ENCODE data around the gene JARID2. TPM values are rescaled to one million over a fixed set of nuclear protein-coding genes. Genes with fewer than 3 reads are reported as not detected.

Gene JARID2
- total RNA-seq, 2 donors from 2014 or later: 7.9 to 8.6 TPM

DNA sequence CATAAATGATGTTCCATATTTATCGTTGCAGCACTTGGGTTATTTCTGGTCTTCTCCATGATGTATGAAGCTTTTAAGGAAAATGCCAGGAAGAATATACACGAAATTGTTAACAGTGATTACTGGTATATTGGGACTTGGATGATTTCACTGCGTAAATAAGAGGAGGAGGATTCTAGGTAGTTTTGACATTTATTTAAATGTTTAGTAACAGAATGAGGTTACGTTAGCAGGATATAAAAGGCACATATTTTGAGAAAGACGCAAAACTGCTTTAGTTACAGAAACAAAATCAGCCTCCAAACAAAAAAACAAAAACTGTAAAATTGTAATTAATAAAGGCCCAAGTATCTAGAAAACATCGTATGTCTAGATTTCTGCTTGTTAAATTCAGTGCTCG lies 147.7 kb downstream of the JARID2 start:
- ATAC-seq: no peak
- intact Hi-C loops (cut with DNase I): no loop called here

DNA sequence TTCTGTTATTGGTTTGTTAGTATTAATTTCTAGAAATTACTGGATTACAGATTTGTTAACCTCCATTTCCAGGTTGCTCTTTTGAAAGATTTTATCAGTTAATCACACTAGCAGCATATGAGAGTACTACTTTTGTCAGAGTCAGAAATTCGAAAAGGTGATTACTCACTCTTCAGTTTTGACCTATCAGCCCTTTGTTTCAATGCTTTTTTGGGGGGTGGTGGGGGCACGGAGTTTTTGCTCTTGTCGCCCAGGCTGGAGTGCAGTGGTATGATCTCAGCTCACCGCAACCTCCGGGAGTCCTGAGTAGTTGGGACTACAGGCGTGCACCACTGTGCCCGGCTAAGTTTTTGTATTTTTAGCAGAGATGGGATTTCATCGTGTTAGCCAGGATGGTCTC lies 149.2 kb downstream of the JARID2 start:
- DNase-seq (no peak), ATAC-seq (no peak)
- intact Hi-C loops (cut with DNase I): no loop called here

More for the DNA sequence above, 147.7 kb downstream of the JARID2 start:
- DNase-seq: no peak

GRCh38 chr6:15396808-15397207 lies 150.9 kb downstream of the JARID2 start:
- intact Hi-C loops (cut with DNase I): no loop called here
- ATAC-seq (no peak), DNase-seq (no peak)

DNA sequence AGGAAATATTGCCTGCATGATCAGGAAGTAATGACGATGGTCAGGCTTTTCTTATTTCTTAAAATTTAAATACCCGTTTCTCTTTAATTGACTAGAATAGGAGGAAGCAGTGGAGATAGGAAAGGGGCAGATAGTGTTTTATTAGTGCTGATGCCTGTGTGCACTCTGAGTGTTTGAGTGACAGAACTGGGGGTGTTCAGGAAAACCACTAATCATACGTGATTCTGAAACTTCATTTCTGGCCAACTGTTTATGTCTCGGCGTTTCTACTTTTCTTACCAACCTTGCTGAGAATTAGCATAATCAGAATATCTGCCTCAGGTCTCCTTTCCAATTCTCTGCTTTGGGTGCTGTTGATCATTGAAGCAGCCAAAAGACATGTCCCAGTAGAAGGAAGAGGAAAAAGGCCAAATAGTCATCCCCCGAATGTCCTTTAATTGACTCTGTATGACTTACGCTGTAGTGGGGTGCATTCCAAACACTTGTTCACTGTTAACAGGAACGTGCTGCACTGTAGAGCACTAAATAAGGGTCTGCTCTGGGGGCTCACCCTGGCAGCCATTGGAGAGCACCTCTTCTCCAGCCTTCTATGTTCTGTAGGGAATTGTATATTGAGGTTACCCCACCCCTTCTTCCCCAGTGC lies 152.9 kb downstream of the JARID2 start:
- no peak for ATAC-seq
- intact Hi-C loops (cut with DNase I): no loop called here
- no peak for DNase-seq

DNA sequence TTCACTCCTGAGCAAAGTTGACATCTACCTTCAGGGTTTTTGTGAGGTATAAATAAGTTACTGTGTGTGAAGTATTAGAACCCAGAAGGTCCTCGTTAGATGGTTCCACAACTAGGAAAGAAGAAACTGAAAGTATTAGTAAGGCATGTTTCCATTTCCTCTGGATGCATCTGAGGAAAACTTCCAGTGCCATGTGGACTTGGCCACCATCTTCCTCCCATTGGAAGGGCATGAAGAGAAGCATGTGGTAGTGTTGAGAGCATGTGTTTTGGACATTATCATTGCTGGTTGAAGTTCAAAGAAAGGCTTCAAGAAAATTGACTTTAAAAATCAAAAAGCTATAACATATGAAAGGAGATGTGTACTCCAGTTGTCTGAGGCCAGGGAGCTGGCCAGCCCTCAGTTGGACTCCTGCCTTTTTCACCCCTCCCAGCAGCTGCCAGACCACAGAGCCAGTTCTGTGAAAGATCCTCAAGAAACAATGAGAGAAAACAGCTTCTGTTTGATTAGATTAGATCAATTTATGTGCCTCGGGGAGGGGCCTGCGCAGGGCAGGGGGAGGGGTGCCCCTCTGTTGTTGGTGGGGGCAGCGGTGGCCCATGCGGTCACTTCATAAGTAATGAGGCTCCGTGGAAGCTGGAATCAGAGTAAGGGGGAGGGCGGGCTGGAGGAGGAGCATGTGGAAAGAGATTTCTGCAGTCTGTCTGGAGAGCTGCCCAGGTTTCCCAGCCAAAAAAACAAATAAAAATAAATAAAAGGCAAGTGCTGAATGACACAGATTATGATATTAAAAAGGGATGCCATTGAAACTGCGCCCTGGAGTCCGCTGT lies 154.0 kb downstream of the JARID2 start:
- DNase-seq (peak; percentile 80), ATAC-seq (peak; percentile 88 to 89)
- intact Hi-C loops (cut with DNase I): no loop called here

- peak; percentile 80 to 87 for ATAC-seq
- DNase-seq: peak; percentile 69
- intact Hi-C loops (cut with DNase I): no loop called here
Observed at GRCh38 chr6:15400572-15401004, 154.7 kb downstream of the JARID2 start.

- DNase-seq: no peak
- ATAC-seq: no peak
- intact Hi-C loops (cut with DNase I): no loop called here
Observed at GRCh38 chr6:15401120-15401519, 155.3 kb downstream of the JARID2 start.

DNA sequence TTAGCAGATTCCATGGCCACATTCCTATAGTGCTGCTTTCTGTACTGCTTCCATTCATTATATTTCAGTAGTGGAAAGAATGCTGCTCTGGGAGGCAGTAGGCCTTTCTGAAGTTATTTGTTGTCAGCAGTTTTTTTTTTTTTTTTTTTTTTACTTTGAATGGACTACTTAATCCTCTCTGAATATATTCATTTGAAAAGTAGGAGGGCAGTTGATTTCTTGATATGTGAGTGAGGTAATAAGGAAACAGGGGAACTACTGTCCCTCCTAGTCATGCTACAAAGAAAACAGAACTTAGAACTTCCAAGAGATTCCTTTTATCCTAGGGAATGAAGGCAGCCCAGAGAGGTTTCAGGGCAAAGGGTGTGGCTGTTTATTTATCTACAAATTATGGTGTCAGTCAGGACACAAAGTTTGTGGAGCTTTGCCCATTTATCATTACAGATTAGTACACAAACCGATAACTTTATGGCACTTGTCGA lies 155.9 kb downstream of the JARID2 start:
- ATAC-seq (no peak), DNase-seq (no peak)
- intact Hi-C loops (cut with DNase I): no loop called here

DNA sequence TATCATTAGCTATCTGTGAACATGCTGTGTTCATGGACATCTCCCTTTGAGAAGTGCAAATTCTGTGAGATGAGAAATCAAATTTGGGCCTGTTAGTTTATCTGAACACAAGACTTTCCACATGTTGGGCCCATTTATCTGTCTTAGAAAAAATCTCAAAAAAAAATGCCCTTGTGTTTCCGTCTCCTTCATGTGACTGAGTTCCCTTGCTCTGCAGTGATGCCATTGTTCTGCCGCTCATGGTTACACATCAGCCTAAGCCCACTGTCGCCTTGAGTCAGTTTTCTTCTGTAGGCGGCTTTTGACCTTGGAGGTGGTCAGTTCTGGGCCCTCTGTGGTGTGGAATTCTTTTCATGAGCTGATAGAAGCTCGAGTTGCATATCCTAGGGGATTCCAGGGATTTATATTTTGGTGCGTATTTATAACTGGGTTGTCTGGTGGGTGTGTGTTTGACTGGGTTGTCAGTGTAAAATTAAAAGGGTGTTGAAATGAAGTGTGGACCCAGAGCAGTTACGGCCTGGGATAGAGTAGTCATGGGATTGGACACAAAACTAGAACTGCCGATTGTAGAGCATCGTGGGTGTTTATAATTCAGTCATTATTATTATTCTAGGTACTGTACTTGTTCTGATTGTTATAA lies 156.7 kb downstream of the JARID2 start:
- intact Hi-C loops (cut with DNase I): no loop called here
- no peak for ATAC-seq
- no peak for DNase-seq

DNA sequence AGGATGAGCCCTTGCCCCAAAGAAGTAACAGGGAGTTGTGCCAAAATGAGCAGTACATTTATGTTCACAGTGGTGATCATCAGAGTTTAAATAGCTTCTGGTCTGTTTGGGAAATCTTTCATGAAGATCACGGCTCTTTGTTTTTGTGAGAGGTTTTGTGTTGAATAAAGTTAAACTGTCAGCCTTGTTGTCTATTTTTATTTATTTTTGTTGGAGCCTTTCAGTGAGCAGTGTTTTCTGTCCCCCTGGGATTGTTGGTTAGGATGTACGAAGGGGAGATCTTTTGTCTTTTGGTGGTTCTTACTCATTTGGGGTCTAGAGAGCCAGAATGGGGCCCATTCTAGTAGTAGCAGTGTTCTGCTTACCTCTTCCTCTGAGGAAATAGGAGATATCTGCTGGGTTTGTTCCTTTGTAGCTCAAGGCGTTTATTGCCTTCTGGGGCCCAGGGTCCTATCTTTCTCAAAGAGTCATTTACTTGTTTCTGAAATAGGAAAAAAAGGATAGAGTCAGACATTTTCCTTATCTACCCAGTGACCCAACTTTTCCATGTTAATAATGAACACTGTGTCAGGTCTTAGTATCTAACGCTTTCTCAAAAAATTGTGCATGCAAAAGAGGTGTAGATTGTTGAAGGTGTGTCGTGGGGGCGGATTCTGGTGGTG lies 157.4 kb downstream of the JARID2 start:
- DNase-seq (no peak), ATAC-seq (no peak)
- intact Hi-C loops (cut with DNase I): no loop called here

DNA sequence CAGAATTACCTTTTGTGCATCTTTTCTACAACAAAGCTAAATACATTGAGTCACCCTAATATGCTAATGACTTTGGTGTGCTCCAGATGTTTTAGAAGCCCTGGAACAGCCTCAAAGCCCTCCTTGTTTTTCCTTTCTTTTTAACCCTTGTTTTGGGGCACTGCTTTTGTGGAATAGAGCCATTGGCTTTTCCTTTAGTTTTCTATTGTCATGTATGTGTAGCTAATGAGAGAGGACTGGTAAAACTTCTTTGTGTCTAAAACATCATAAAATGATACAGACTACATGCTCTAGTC lies 158.8 kb downstream of the JARID2 start:
- DNase-seq: no peak
- intact Hi-C loops (cut with DNase I): no loop called here
- ATAC-seq: no peak

DNA sequence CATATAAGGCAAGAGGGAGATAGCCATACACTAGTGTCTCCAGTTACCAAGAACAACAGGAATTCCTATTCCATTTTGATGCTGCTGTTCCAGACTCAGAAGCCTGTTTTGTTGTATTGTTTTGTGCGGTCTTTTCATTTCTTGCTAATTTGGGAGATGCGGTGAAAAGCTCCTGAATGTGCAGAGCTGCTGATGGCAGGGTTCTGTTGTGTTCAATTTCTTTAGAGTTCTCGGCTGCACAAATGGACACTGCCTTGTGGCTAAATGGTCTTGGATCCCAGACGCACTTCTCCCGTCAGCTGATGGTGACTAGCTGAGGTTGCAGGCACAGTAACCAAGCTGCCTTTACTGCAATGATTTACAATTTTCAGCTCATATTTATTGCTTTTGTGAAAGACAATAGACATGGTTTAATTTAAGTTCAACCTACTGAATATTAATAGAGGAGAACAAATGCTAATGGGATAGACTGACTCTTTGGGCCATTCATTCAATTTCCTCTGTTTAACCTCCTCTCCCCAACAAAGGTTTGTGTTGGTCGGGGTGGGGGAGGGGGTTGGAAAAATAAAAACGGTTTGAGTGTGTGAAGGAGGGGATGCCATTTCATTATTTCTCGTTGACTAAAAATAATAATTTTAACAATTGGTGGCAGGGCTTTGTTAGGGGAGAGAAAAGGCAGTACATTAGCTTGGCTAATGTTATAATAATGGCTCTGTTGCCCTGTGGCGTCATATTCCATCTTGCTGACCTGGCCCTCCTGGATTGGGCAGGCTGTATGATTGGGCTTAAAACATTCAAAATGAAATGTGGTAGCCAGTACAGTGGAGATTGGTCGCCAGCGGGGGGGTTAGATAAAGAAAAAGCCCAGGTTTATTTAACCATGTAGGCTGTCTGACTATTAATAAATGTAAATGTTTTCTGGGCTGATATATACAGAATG lies 159.5 kb downstream of the JARID2 start:
- DNase-seq (no peak), ATAC-seq (no peak)
- intact Hi-C loops (cut with DNase I): no loop called here

GRCh38 chr6:15406452-15406851 lies 160.6 kb downstream of the JARID2 start:
- no peak for DNase-seq
- ATAC-seq: no peak
- intact Hi-C loops (cut with DNase I): no loop called here

DNA sequence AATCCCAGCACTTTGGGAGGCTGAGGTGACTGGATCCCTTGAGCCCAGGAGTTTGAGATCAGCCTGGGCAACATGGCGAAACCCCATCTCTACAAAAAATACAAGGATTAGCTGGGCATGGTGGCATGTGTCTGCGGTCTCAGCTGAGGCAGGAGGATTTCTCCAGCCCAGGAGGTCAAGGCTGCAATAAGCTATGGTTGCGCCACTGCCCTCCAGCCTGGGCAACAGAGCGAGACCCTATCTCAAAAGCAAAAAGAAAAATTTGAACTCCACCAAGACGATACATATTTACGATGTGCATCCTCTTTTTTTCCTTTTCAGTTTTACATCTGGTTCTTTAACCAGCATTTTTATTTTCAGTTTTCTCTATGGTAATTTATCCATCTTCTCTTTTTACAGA lies 162.1 kb downstream of the JARID2 start:
- ATAC-seq (no peak), DNase-seq (no peak)
- intact Hi-C loops (cut with DNase I): no loop called here

GRCh38 chr6:15408758-15409157 lies 162.9 kb downstream of the JARID2 start:
- intact Hi-C loops (cut with DNase I): no loop called here
- ATAC-seq (no peak), DNase-seq (no peak)

DNA sequence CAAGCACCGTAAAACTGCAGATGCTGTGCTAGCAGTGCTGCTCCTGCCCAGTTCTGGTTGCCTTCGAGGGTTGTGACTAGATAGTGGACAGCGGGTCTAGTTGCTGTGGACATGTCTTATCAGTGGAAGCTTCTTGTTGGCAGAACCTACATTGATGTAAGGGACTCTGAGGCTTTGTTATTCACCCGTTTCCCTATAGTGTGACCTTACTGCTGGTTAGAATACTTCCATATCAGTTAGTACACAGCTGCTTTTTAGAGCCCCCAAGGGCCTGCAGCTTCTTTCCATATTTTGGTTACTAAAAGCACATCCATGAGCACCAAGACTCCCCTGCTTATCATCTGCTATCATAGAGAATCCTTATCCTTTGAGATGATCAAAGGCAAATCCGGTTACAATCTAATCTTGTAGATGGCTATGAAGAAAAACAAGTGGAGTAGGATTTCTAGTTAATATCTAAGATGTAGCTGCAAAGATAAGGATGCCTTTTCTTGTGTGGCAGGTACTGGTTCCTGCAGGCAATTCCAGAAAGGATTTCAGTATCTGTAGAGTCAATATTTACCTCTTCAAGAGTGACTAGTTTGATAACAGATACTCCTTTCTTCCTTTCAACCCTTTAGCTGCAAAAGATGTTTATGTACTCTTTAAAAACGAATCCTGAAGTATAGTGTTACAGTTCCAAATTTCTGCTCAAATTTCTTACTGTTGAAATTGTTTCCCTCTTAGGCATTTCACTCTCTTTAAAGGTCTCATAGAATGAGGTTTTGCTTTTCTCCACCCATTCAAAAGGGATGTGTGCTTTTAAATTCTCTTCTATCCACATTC lies 163.6 kb downstream of the JARID2 start:
- intact Hi-C loops (cut with DNase I): no loop called here
- no peak for DNase-seq
- ATAC-seq: peak in 1 of 2 donors; percentile 60

DNA sequence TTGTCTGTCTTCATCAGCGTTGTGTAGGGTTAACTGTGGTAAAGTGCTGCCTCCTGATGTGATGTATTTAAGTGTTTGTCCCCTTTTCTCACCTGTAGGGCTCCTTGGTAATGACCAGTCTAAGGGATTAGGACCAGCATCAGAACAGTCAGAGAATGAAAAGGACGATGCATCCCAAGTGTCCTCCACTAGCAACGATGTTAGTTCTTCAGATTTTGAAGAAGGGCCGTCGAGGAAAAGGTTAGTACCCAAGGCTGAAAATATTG lies 164.2 kb downstream of the JARID2 start:
- ATAC-seq: no peak
- intact Hi-C loops (cut with DNase I): no loop called here
- no peak for DNase-seq

- ATAC-seq (no peak), DNase-seq (no peak)
- intact Hi-C loops (cut with DNase I): no loop called here
Observed at GRCh38 chr6:15410752-15411151, 164.9 kb downstream of the JARID2 start.

All from left cardiac atrium (tissue), 4 donors.